Measurements from ENCODE around the gene EHBP1. TPM values are rescaled to one million over a fixed set of nuclear protein-coding genes. Genes with fewer than 3 reads are reported as not detected.
A peak's percentile ranks its signal among the peaks of the same experiment; 100 is the strongest.

The EHBP1 gene
- total RNA-seq, 1 donor from 2014 or later, result 67.4 TPM

DNA sequence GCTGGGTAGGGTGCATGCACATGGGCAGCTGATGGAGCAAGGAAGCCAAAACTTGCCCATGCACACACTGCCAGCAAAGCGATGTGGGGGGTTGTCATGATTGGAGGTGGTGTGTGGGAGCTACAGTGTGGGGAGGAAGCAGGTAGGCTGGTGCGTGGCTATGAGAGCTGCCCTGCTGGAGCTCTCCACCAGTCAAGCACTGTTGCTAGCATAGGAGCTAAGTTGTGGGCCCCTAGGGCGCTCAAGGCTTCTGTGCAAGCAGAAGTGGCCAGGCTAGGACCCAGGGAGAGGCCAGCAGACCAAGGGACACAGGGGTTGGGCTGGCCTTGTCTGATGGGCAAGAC is 20.2 kb downstream of the EHBP1 start:
- no peak for DNase-seq (ENCODE audit: low spot score in 2 of 2, unreplicated experiment in 2 of 2)
- H3K27ac Mint-ChIP-seq, result no peak overlapping the region
- peaks cover 12% of the 10 kb centered on the region for H3K4me1 Mint-ChIP-seq
- peaks cover 31% of the 10 kb centered on the region for H3K9me3 Mint-ChIP-seq
- no peak overlapping the region for H3K4me3 Mint-ChIP-seq
- H3K27me3 Mint-ChIP-seq (ENCODE audit: low read depth), result no peaks in the 10 kb centered on the region
- peaks cover 29% of the 10 kb centered on the region for H3K36me3 Mint-ChIP-seq
- TF ChIP-seq CTCF (IDR thresholded peaks at IDR 0.05; ENCODE audit: unreplicated experiment), result no peak

- no peak overlapping the region for H3K4me3 Mint-ChIP-seq
- TF ChIP-seq CTCF (IDR thresholded peaks at IDR 0.05; ENCODE audit: unreplicated experiment), result no peak
- peak overlapping the region; percentile 17 for H3K27ac Mint-ChIP-seq
- H3K36me3 Mint-ChIP-seq, result peaks cover 40% of the 10 kb centered on the region
- no peaks in the 10 kb centered on the region for H3K27me3 Mint-ChIP-seq (ENCODE audit: low read depth)
- peaks cover 8% of the 10 kb centered on the region for H3K4me1 Mint-ChIP-seq
- no peak for DNase-seq (ENCODE audit: low spot score in 2 of 2, unreplicated experiment in 2 of 2)
- peaks cover 47% of the 10 kb centered on the region for H3K9me3 Mint-ChIP-seq
Measured at GRCh38 chr2:62727259-62727867, 21.9 kb downstream of the EHBP1 start.

GRCh38 chr2:62727876-62728566 is 22.5 kb downstream of the EHBP1 start:
- peaks cover 8% of the 10 kb centered on the region for H3K4me1 Mint-ChIP-seq
- H3K36me3 Mint-ChIP-seq, result peaks cover 40% of the 10 kb centered on the region
- H3K27ac Mint-ChIP-seq, result peak overlapping the region; percentile 17
- H3K27me3 Mint-ChIP-seq (ENCODE audit: low read depth), result no peaks in the 10 kb centered on the region
- TF ChIP-seq CTCF (IDR thresholded peaks at IDR 0.05; ENCODE audit: unreplicated experiment), result no peak
- DNase-seq (ENCODE audit: low spot score in 2 of 2, unreplicated experiment in 2 of 2), result no peak
- peaks cover 47% of the 10 kb centered on the region for H3K9me3 Mint-ChIP-seq
- no peak overlapping the region for H3K4me3 Mint-ChIP-seq

GRCh38 chr2:62731275-62731674 is 25.8 kb downstream of the EHBP1 start:
- Mint-ChIP-seq H3K4me3 (no peak overlapping the region), H3K27me3 (ENCODE audit: low read depth) (no peaks in the 10 kb centered on the region), H3K27ac (no peak overlapping the region), H3K9me3 (peaks cover 37% of the 10 kb centered on the region), H3K4me1 (peaks cover 13% of the 10 kb centered on the region), H3K36me3 (peaks cover 29% of the 10 kb centered on the region)
- DNase-seq (ENCODE audit: low spot score in 2 of 2, unreplicated experiment in 2 of 2), result no peak
- TF ChIP-seq CTCF (IDR thresholded peaks at IDR 0.05; ENCODE audit: unreplicated experiment), result no peak

GRCh38 chr2:62732262-62732777 is 26.8 kb downstream of the EHBP1 start:
- no peak for TF ChIP-seq CTCF (IDR thresholded peaks at IDR 0.05; ENCODE audit: unreplicated experiment)
- Mint-ChIP-seq H3K4me3 (no peak overlapping the region), H3K27ac (no peak overlapping the region), H3K27me3 (ENCODE audit: low read depth) (no peaks in the 10 kb centered on the region), H3K9me3 (peaks cover 41% of the 10 kb centered on the region), H3K36me3 (peaks cover 30% of the 10 kb centered on the region), H3K4me1 (peaks cover 12% of the 10 kb centered on the region)
- DNase-seq (ENCODE audit: low spot score in 2 of 2, unreplicated experiment in 2 of 2), result no peak
